CD4-positive, CD25-positive, alpha-beta regulatory T cell (primary cell): Measurements from ENCODE around the gene GCM1. TPM values are rescaled to one million over a fixed set of nuclear protein-coding genes. Genes with fewer than 3 reads are reported as not detected.

Source experiments
- ATAC-seq, 2 donors: fragments of 150-1000 bp; cut with Tn5 transposase; one replicate each; pipeline ENCODE4 v1.10.0; 2021; ENCODE audit warnings: low read depth in 2 of 2, moderate number of reproducible peaks in 2 of 2, moderate library complexity in 1 of 2
- DNase-seq, 3 donors: peaks; one replicate each; pipeline versions ENCODE4 v3.0.0 to v3.0.0-alpha.2; 2012 to 2022; ENCODE audit warnings: mixed read lengths in 1 of 3
- H3K27ac ChIP-seq: one replicate; pipeline ENCODE4 v1.7.0; 2013; ENCODE audit warnings: mild to moderate bottlenecking, low read length; ENCODE audit not compliant: insufficient read depth, poor library complexity, severe bottlenecking
- H3K27me3 ChIP-seq: one replicate; pipeline ENCODE4 v1.7.0; 2013; ENCODE audit warnings: low read length; ENCODE audit not compliant: control insufficient read depth, insufficient read depth
- H3K36me3 ChIP-seq: one replicate; pipeline ENCODE4 v1.7.0; 2013; ENCODE audit warnings: mild to moderate bottlenecking, low read length, moderate library complexity; ENCODE audit not compliant: control insufficient read depth, insufficient read depth
- H3K4me1 ChIP-seq: 2 replicates; pipeline ENCODE4 v1.7.0; 2013; ENCODE audit warnings: mild to moderate bottlenecking, low read length; ENCODE audit not compliant: insufficient read depth, control insufficient read depth, poor library complexity, severe bottlenecking
- H3K4me3 ChIP-seq: one replicate; pipeline ENCODE4 v1.7.0; 2013; ENCODE audit warnings: low read depth, mild to moderate bottlenecking, low read length, moderate library complexity
- H3K9me3 ChIP-seq, 2 experiments: 1 replicate in 1 of 2; 2 replicates in 1 of 2; pipeline ENCODE4 v1.7.0; 2013; ENCODE audit warnings: low read length in 2 of 2, mild to moderate bottlenecking in 1 of 2, moderate library complexity in 1 of 2; ENCODE audit not compliant: control insufficient read depth in 2 of 2
- H3K27ac Mint-ChIP-seq, 3 donors: one replicate each; pipeline ENCODE4 v1.8.0; 2020 to 2022; ENCODE audit warnings: mild to moderate bottlenecking in 3 of 3, mixed read lengths in 3 of 3, moderate library complexity in 2 of 3
- H3K27me3 Mint-ChIP-seq: one replicate; pipeline ENCODE4 v1.8.0; 2022; ENCODE audit warnings: mild to moderate bottlenecking, mixed read lengths
- H3K36me3 Mint-ChIP-seq: one replicate; pipeline ENCODE4 v1.8.0; 2020; ENCODE audit warnings: mixed read lengths
- H3K4me1 Mint-ChIP-seq, 4 donors: one replicate each; pipeline ENCODE4 v1.8.0; 2020 to 2022; ENCODE audit warnings: mixed read lengths in 4 of 4, mild to moderate bottlenecking in 1 of 4
- H3K4me3 Mint-ChIP-seq, 4 donors: one replicate each; pipeline ENCODE4 v1.8.0; 2020 to 2022; ENCODE audit warnings: mild to moderate bottlenecking in 4 of 4, mixed read lengths in 4 of 4, moderate library complexity in 3 of 4
- H3K9me3 Mint-ChIP-seq, 7 donors: one replicate each; pipeline ENCODE4 v1.8.0; 2020 to 2022; ENCODE audit warnings: mixed read lengths in 7 of 7, mild to moderate bottlenecking in 3 of 7, moderate library complexity in 2 of 7
- polyA plus RNA-seq, 4 donors: library from polyadenylated mRNA; unstranded; fragments of 300-500 nt; fragmentation: Illumina TruSeq; gene quantifications; one replicate each; pipeline ENCODE4 v1.2.3, GENCODE V29; 2021
- total RNA-seq: library from RNA; stranded (reverse); gene quantifications from one replicate; pipeline ENCODE4 v1.2.3, GENCODE V29; 2022

Gene GCM1, protein sequence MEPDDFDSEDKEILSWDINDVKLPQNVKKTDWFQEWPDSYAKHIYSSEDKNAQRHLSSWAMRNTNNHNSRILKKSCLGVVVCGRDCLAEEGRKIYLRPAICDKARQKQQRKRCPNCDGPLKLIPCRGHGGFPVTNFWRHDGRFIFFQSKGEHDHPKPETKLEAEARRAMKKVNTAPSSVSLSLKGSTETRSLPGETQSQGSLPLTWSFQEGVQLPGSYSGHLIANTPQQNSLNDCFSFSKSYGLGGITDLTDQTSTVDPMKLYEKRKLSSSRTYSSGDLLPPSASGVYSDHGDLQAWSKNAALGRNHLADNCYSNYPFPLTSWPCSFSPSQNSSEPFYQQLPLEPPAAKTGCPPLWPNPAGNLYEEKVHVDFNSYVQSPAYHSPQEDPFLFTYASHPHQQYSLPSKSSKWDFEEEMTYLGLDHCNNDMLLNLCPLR
- total RNA-seq (0.22 TPM), polyA plus RNA-seq (under 1 TPM in 2 of 4 donors, not detected in 2; 0.09 to 0.10 TPM)

DNA sequence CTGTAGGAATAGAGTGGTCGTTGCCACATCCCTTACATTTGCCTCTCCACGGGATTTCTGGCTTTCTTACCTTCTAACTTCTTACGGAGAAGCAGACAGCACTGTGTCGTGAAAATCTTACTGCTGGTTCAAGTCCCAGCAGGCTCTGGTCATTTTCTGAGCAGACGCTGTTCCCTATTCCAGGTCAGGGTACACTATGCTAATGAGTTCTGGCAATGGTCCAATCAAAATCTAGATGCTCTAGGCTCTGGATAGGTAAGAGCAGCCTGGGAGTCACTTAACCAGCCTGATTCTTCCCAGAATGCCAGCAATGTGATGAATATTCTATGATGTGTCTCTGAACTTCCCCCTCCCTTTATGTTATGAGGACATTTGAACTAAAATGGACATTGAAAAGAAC lies at the start of gene GCM1:
TSS of gene GCM1 (minus strand) at position 158 of the 400 bp plus-strand sequence. CDS start 3,209 bp downstream, outside the sequence.
- Histone ChIP-seq H3K4me3 (no peak within 1 kb of the TSS), H3K27ac (no peak within 1 kb of the TSS), H3K9me3 (no peaks in the 10 kb centered on the region), H3K36me3 (no peaks in the 10 kb centered on the region), H3K4me1 (no peaks in the 10 kb centered on the region), H3K27me3 (peaks cover 2% of the 10 kb centered on the region)
- peaks cover 11% of the 10 kb centered on the region for H3K27me3 Mint-ChIP-seq
- no peak for ATAC-seq
- H3K36me3 Mint-ChIP-seq: no peaks in the 10 kb centered on the region
- H3K27ac Mint-ChIP-seq: no peak within 1 kb of the TSS
- peaks cover 0 to 1% (median 0%) of the 10 kb centered on the region in 7 donors for H3K9me3 Mint-ChIP-seq
- H3K4me3 Mint-ChIP-seq: no peak within 1 kb of the TSS
- H3K4me1 Mint-ChIP-seq: no peaks in the 10 kb centered on the region
- no peak for DNase-seq

DNA sequence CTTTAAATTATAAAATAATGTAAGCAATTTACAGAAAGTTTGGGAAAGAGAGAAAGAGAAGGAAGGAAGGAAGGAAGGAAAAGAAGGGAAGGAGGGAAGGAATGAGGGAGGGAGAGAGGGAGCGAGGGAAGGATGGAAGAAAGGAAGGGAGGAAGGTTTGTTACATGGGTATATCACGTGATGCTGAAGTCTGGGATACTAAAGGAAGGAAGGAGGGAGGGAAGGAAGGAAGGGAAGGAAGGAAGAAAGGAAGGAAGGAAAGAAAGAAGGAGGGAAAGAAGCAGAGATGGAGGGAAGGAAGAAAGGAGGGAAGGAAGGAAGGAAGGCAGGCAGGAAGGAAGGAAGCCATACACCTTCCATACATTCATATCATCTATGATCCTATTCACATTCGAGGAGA lies 48.9 kb upstream of the GCM1 start:
- Histone ChIP-seq H3K9me3 (no peaks in the 10 kb centered on the region), H3K27ac (no peak overlapping the region), H3K27me3 (no peaks in the 10 kb centered on the region), H3K4me1 (no peaks in the 10 kb centered on the region), H3K36me3 (no peaks in the 10 kb centered on the region), H3K4me3 (no peak overlapping the region)
- H3K4me3 Mint-ChIP-seq: no peak overlapping the region
- no peak overlapping the region for H3K27ac Mint-ChIP-seq
- H3K9me3 Mint-ChIP-seq: peaks cover 0 to 2% (median 0%) of the 10 kb centered on the region in 7 donors
- H3K36me3 Mint-ChIP-seq: no peaks in the 10 kb centered on the region
- ATAC-seq: no peak
- H3K4me1 Mint-ChIP-seq: peaks cover 0 to 17% (median 2%) of the 10 kb centered on the region in 4 donors
- DNase-seq: no peak
- H3K27me3 Mint-ChIP-seq: no peaks in the 10 kb centered on the region

DNA sequence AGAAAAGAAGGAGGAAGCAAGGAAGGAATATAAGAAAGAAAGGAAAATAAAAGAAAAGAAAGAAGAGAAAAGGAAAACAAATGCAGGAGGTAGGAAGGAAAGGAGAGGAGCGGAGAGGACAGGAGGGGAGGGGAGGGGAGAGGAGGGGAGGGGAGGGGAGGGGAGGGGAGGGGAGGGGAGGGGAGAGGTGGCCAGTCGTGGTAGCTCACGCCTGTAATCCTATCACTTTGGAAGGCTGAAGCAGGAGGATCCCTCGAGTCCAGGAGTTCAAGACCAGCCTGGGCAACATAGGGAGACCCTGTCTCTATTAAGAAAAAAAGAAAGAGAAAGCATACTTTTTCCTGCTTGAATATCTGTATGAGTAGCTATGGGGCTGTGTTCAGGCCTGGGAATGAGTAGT lies 46.4 kb upstream of the GCM1 start:
- peaks cover 5% of the 10 kb centered on the region for H3K4me1 ChIP-seq
- no peaks in the 10 kb centered on the region for H3K27me3 ChIP-seq

DNA sequence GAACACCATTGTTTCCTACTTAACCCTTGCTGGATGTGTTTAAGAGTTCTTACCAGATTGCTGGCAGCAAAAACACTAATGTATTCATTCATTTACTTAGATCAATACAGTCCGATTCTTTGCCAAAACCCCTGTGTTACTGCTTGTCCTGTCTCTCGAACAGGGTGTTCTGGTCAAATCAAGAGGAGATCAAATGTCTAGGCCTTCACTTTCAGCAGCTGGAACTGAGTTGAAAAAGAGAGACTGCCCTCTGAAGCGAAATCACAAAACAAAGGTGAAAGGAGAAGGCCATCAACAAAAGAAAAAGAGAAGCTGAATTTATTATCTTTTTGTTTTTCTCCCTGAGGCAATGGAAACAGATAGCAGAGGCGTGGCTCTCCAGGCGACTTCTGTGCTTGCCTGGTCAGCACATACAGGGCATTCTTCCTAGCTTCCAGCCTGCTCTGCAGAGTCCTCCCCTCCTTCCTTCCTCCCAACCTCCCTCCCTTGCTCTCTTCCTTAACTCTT lies 44.1 kb upstream of the GCM1 start:
- H3K36me3 ChIP-seq: no peaks in the 10 kb centered on the region
- no peak overlapping the region for H3K27ac ChIP-seq
- no peaks in the 10 kb centered on the region for H3K27me3 ChIP-seq
- Mint-ChIP-seq H3K4me1 (peaks cover 6 to 23% (median 10%) of the 10 kb centered on the region in 4 donors), H3K4me3 (no peak overlapping the region), H3K27me3 (no peaks in the 10 kb centered on the region), H3K36me3 (no peaks in the 10 kb centered on the region), H3K9me3 (peaks cover 0 to 2% (median 0%) of the 10 kb centered on the region in 7 donors), H3K27ac (peak overlapping the region in 1 of 3 donors; percentile 12)
- peaks cover 16% of the 10 kb centered on the region for H3K4me1 ChIP-seq
- H3K9me3 ChIP-seq: no peaks in the 10 kb centered on the region
- no peak for ATAC-seq
- H3K4me3 ChIP-seq: no peak overlapping the region
- no peak for DNase-seq

More for the DNA sequence above, 46.4 kb upstream of the GCM1 start:
- Mint-ChIP-seq H3K27ac (no peak overlapping the region), H3K9me3 (peaks cover 0 to 2% (median 0%) of the 10 kb centered on the region in 7 donors), H3K36me3 (no peaks in the 10 kb centered on the region), H3K4me3 (no peak overlapping the region), H3K4me1 (peaks cover 0 to 16% (median under 1%) of the 10 kb centered on the region in 4 donors), H3K27me3 (no peaks in the 10 kb centered on the region)
- no peak overlapping the region for H3K4me3 ChIP-seq
- H3K27ac ChIP-seq: no peak overlapping the region
- ATAC-seq (no peak), DNase-seq (no peak)
- H3K9me3 ChIP-seq: no peaks in the 10 kb centered on the region
- H3K36me3 ChIP-seq: no peaks in the 10 kb centered on the region

DNA sequence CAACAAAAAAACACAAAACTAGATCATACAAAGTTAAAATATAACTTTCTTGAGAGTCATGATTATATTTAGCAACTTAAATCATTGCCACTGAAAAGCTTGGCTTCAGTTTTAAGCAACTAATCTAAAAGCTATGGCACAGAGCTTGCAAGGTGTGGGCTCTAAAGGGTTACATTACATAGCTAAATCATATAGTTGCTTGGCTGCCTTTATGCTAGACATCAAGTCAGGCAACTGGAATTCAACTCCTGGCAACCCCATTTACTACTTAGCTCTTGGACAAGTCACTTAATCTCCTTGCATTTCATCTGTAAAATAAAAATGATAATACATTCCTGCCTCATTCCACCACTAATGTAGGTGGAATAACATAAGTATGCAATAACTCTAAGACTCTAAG lies 40.9 kb upstream of the GCM1 start:
- no peaks in the 10 kb centered on the region for H3K36me3 Mint-ChIP-seq
- Histone ChIP-seq H3K9me3 (no peaks in the 10 kb centered on the region), H3K4me3 (no peak overlapping the region), H3K4me1 (peaks cover 21% of the 10 kb centered on the region), H3K27ac (no peak overlapping the region), H3K27me3 (no peaks in the 10 kb centered on the region), H3K36me3 (no peaks in the 10 kb centered on the region)
- H3K27ac Mint-ChIP-seq: no peak overlapping the region
- DNase-seq (no peak), ATAC-seq (no peak)
- no peak overlapping the region for H3K4me3 Mint-ChIP-seq
- H3K27me3 Mint-ChIP-seq: no peaks in the 10 kb centered on the region
- H3K9me3 Mint-ChIP-seq: peaks cover 0 to 2% (median 0%) of the 10 kb centered on the region in 7 donors
- H3K4me1 Mint-ChIP-seq: peaks cover 6 to 23% (median 13%) of the 10 kb centered on the region in 4 donors

DNA sequence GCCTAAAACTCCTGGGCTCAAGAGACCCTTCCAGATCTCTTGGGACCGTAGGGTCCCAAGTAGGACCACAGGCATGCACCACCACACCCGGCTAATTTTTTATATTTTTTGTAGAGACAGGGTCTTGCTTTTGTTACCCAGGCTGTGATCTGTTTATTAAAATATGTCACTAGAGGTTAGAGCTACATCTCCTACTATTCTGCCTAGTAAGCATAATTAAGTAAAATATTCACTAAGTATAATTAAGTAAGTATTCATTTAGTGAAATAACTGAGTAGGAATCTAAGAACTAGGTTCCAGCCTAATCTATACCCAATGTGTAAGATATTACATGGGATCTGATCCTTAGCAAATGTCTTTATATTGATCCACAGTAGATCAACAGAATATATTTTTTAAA lies 40.2 kb upstream of the GCM1 start:
- Histone ChIP-seq H3K4me3 (peak overlapping the region; percentile 85), H3K4me1 (peaks cover 21% of the 10 kb centered on the region), H3K27me3 (no peaks in the 10 kb centered on the region), H3K27ac (peak overlapping the region; percentile 51), H3K36me3 (no peaks in the 10 kb centered on the region), H3K9me3 (no peaks in the 10 kb centered on the region)
- peaks cover 0 to 2% (median 0%) of the 10 kb centered on the region in 7 donors for H3K9me3 Mint-ChIP-seq
- DNase-seq (no peak), ATAC-seq (no peak)
- H3K4me1 Mint-ChIP-seq: peaks cover 6 to 22% (median 16%) of the 10 kb centered on the region in 4 donors
- peak overlapping the region in 1 of 4 donors; percentile 80 for H3K4me3 Mint-ChIP-seq
- H3K27ac Mint-ChIP-seq: peak overlapping the region in 2 of 3 donors; percentile 45 to 68
- peaks cover 1% of the 10 kb centered on the region for H3K36me3 Mint-ChIP-seq
- H3K27me3 Mint-ChIP-seq: no peaks in the 10 kb centered on the region

DNA sequence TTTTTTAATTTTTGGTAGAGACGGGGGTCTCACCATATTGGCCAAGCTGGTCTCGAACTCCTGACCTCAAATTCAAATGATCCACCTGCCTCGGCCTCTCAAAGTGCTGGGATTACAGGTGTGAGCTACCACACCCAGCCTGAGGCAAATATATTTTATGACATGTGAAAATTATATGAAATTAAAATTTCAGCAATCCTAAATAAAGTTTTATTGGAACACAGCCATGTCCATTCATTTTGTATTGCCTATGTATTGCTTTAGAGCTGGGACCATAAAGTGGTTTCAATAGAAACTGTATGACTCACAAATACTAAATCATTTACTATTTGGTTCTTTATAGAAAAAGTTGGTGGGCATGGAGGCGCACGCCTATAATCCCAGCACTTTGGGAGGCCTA lies 32.0 kb upstream of the GCM1 start:
- no peak overlapping the region for H3K4me3 Mint-ChIP-seq
- H3K27me3 Mint-ChIP-seq: no peaks in the 10 kb centered on the region
- H3K27me3 ChIP-seq: no peaks in the 10 kb centered on the region
- H3K4me1 Mint-ChIP-seq: peaks cover 0 to 17% (median 14%) of the 10 kb centered on the region in 4 donors
- no peak overlapping the region for H3K27ac ChIP-seq
- no peak for DNase-seq
- no peaks in the 10 kb centered on the region for H3K9me3 ChIP-seq
- ATAC-seq: no peak
- no peaks in the 10 kb centered on the region for H3K4me1 ChIP-seq
- H3K27ac Mint-ChIP-seq: peak overlapping the region in 1 of 3 donors; percentile 38
- no peaks in the 10 kb centered on the region for H3K36me3 ChIP-seq
- no peak overlapping the region for H3K4me3 ChIP-seq
- H3K36me3 Mint-ChIP-seq: peaks cover 3% of the 10 kb centered on the region
- no peaks in the 10 kb centered on the region for H3K9me3 Mint-ChIP-seq
